WTC11 (cell line): Measurements from ENCODE around the gene UNC13D. TPM values are rescaled to one million over a fixed set of nuclear protein-coding genes. Genes with fewer than 3 reads are reported as not detected.

Experiments used
- ATAC-seq: fragments of 200-7000 bp; cut with Tn5 transposase; 2 replicates; pipeline ENCODE4 v1.10.0; 2021; ENCODE audit warnings: mild to moderate bottlenecking, moderate library complexity
- CTCF ChIA-PET: fragments of 300-600 bp; sonication (Branson Sonifier 250); formaldehyde crosslinking; loops from one replicate; lab custom pipeline; 2021; ENCODE audit warnings: antibody characterized with exemption; lab: Charles Lee
- POLR2A ChIA-PET: fragments of 350-600 bp; sonication (Branson Sonifier 250); formaldehyde crosslinking; loops from one replicate; lab custom pipeline; 2021; ENCODE audit warnings: antibody characterized with exemption; lab: Charles Lee
- DNase-seq: peaks from one replicate; pipeline ENCODE4 v3.0.0; 2021; ENCODE audit warnings: low spot score
- H3K27ac Mint-ChIP-seq: 2 replicates; pipeline ENCODE4 v1.8.0; 2021; ENCODE audit warnings: mixed read lengths
- H3K27me3 Mint-ChIP-seq: 2 replicates; pipeline ENCODE4 v1.8.0; 2021; ENCODE audit warnings: low read depth, mild to moderate bottlenecking, moderate library complexity, mixed read lengths
- H3K36me3 Mint-ChIP-seq: 2 replicates; pipeline ENCODE4 v1.8.0; 2021; ENCODE audit warnings: mixed read lengths
- H3K4me1 Mint-ChIP-seq: 2 replicates; pipeline ENCODE4 v1.8.0; 2022; ENCODE audit warnings: mixed read lengths
- H3K4me3 Mint-ChIP-seq: 2 replicates; pipeline ENCODE4 v1.8.0; 2021; ENCODE audit warnings: mild to moderate bottlenecking, moderate library complexity, mixed read lengths
- H3K9me3 Mint-ChIP-seq: 2 replicates; pipeline ENCODE4 v1.8.0; 2021; ENCODE audit warnings: mixed read lengths
- FOXJ3 ChIP-seq: sonication (generic); formaldehyde crosslinking; IDR thresholded peaks from 2 replicates; pipeline ENCODE4 v1.9.0; 2021; ENCODE audit warnings: missing genetic modification reagents, mild to moderate bottlenecking, borderline replicate concordance
- GABPB1 ChIP-seq: sonication (generic); formaldehyde crosslinking; IDR thresholded peaks from 2 replicates; pipeline ENCODE4 v1.8.1; 2023; ENCODE audit warnings: mild to moderate bottlenecking, missing genetic modification reagents
- GTF2I ChIP-seq: fragments of 250-450 bp; sonication (Bioruptor Pico); conservative IDR thresholded peaks from 2 replicates; pipeline ENCODE4 v1.4.0; 2021; ENCODE audit warnings: mild to moderate bottlenecking
- MXD4 ChIP-seq: fragments of 250-450 bp; sonication (Bioruptor Pico); IDR thresholded peaks from 2 replicates; pipeline ENCODE4 v1.8.0; 2021; ENCODE audit warnings: mild to moderate bottlenecking, moderate library complexity, borderline replicate concordance
- MYBL2 ChIP-seq: sonication (generic); formaldehyde crosslinking; IDR thresholded peaks from 2 replicates; pipeline ENCODE4 v1.8.1; 2023; ENCODE audit warnings: mild to moderate bottlenecking, moderate library complexity, missing genetic modification reagents
- NFATC4 ChIP-seq: fragments of 250-450 bp; sonication (Bioruptor Pico); IDR thresholded peaks from 2 replicates; pipeline ENCODE4 v1.9.0; 2021; ENCODE audit warnings: mild to moderate bottlenecking
- NFYB ChIP-seq: sonication (generic); formaldehyde crosslinking; conservative IDR thresholded peaks from 2 replicates; pipeline ENCODE4 v1.8.0; 2022; ENCODE audit warnings: low read depth, missing genetic modification reagents
- NR2C2 ChIP-seq: sonication (generic); formaldehyde crosslinking; IDR thresholded peaks from 2 replicates; pipeline ENCODE4 v1.8.0; 2022; ENCODE audit warnings: mild to moderate bottlenecking, missing genetic modification reagents
- PRDM15 ChIP-seq: sonication (generic); formaldehyde crosslinking; IDR thresholded peaks from 2 replicates; pipeline ENCODE4 v1.8.0; 2022; ENCODE audit warnings: missing genetic modification reagents
- RORB ChIP-seq: fragments of 250-450 bp; sonication (Bioruptor Pico); IDR thresholded peaks from 2 replicates; pipeline ENCODE4 v1.9.0; 2021; ENCODE audit warnings: mild to moderate bottlenecking
- ZBTB21 ChIP-seq: sonication (generic); formaldehyde crosslinking; IDR thresholded peaks from 2 replicates; pipeline ENCODE4 v1.8.1; 2023; ENCODE audit warnings: mild to moderate bottlenecking, missing genetic modification reagents, borderline replicate concordance
- ZMAT4 ChIP-seq: fragments of 250-450 bp; sonication (Bioruptor Pico); IDR thresholded peaks from 2 replicates; pipeline ENCODE4 v1.9.0; 2021; ENCODE audit warnings: mild to moderate bottlenecking
- ZNF232 ChIP-seq: sonication (generic); formaldehyde crosslinking; IDR thresholded peaks from 2 replicates; pipeline ENCODE4 v1.8.0; 2022; ENCODE audit warnings: mild to moderate bottlenecking, missing genetic modification reagents
- total RNA-seq: library from RNA; stranded (reverse); gene quantifications from 3 replicates; pipeline ENCODE4 v1.2.3, GENCODE V29; 2021
- TF ChIP-seq, protein P1 (sequence below): fragments of 250-450 bp; sonication (Bioruptor Pico); IDR thresholded peaks from 2 replicates; pipeline ENCODE4 v1.9.0; 2021; ENCODE audit warnings: mild to moderate bottlenecking, borderline replicate concordance
- TF ChIP-seq, protein P2 (sequence below): sonication (generic); formaldehyde crosslinking; IDR thresholded peaks from 2 replicates; pipeline ENCODE4 v1.8.1; 2022; ENCODE audit warnings: missing genetic modification reagents, borderline replicate concordance
- TF ChIP-seq, protein P3 (sequence below): fragments of 200-600 bp; IDR thresholded peaks from 2 replicates; pipeline ENCODE4 v1.8.0; 2022; ENCODE audit warnings: antibody characterized with exemption
- TF ChIP-seq, protein P4 (sequence below): fragments of 250-450 bp; sonication (Bioruptor Pico); IDR thresholded peaks from 2 replicates; pipeline ENCODE4 v1.9.0; 2021; ENCODE audit warnings: mild to moderate bottlenecking
- TF ChIP-seq, protein P5 (sequence below): fragments of 250-450 bp; sonication (Bioruptor Pico); IDR thresholded peaks from 2 replicates; pipeline ENCODE4 v1.9.0; 2021; ENCODE audit warnings: moderate library complexity, mild to moderate bottlenecking, inconsistent platforms, borderline replicate concordance
- TF ChIP-seq, protein P6 (sequence below): fragments of 250-450 bp; sonication (Bioruptor Pico); conservative IDR thresholded peaks from 2 replicates; pipeline ENCODE4 v1.9.0; 2021; ENCODE audit warnings: mild to moderate bottlenecking

Gene UNC13D
- total RNA-seq, 1 experiment from 2014 or later, result 13.1 TPM

- TF ChIP-seq GTF2I (CRISPR knock-in tag) (no peak), NFYB (CRISPR knock-in tag) (no peak), NFATC4 (CRISPR knock-in tag) (no peak), MYBL2 (CRISPR knock-in tag) (no peak)
- TF ChIP-seq, protein P1, sequence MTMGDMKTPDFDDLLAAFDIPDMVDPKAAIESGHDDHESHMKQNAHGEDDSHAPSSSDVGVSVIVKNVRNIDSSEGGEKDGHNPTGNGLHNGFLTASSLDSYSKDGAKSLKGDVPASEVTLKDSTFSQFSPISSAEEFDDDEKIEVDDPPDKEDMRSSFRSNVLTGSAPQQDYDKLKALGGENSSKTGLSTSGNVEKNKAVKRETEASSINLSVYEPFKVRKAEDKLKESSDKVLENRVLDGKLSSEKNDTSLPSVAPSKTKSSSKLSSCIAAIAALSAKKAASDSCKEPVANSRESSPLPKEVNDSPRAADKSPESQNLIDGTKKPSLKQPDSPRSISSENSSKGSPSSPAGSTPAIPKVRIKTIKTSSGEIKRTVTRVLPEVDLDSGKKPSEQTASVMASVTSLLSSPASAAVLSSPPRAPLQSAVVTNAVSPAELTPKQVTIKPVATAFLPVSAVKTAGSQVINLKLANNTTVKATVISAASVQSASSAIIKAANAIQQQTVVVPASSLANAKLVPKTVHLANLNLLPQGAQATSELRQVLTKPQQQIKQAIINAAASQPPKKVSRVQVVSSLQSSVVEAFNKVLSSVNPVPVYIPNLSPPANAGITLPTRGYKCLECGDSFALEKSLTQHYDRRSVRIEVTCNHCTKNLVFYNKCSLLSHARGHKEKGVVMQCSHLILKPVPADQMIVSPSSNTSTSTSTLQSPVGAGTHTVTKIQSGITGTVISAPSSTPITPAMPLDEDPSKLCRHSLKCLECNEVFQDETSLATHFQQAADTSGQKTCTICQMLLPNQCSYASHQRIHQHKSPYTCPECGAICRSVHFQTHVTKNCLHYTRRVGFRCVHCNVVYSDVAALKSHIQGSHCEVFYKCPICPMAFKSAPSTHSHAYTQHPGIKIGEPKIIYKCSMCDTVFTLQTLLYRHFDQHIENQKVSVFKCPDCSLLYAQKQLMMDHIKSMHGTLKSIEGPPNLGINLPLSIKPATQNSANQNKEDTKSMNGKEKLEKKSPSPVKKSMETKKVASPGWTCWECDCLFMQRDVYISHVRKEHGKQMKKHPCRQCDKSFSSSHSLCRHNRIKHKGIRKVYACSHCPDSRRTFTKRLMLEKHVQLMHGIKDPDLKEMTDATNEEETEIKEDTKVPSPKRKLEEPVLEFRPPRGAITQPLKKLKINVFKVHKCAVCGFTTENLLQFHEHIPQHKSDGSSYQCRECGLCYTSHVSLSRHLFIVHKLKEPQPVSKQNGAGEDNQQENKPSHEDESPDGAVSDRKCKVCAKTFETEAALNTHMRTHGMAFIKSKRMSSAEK, result no peak
These were observed 26.6 kb downstream of the UNC13D start (continued) for GRCh38 chr17:75817571-75817970.

DNA sequence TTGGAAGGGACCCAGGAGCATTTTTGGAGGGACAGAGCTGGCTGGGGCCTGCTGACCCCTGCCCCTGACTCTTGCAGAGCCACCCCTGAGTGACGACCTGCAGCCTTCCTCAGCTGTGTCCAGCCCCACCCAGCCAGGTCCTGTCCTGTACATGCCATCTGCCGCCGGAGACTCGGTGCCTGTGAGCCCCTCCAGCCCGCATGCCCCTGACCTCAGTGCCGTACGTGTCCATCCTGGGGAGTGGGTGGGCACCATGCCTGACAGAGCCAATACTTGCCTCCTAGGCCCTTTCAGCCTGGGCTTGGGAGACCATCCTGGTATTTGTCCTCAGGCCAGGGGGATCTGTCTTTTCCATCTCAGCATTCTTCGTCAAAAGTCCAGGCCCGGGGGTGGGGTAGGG is 27.5 kb downstream of the UNC13D start:
- Mint-ChIP-seq H3K27me3 (no peaks in the 10 kb centered on the region), H3K4me1 (no peaks in the 10 kb centered on the region), H3K9me3 (no peaks in the 10 kb centered on the region), H3K36me3 (peaks cover 55% of the 10 kb centered on the region), H3K27ac (no peak overlapping the region), H3K4me3 (no peak overlapping the region)
- DNase-seq (no peak), ATAC-seq (no peak)
- CTCF ChIA-PET, result interaction anchor here (1.8 to 2.5 kb wide), 2 partner anchors 11 to 14 kb away, joined by 7 to 12 read pairs; no protein-coding TSS in a partner anchor
- POLR2A ChIA-PET, result no interaction called here
- TF ChIP-seq GABPB1, result no peak
- TF ChIP-seq ZMAT4 (CRISPR knock-in tag), result no peak
- TF ChIP-seq PRDM15 (CRISPR knock-in tag), result no peak
- TF ChIP-seq ZNF232 (CRISPR knock-in tag), result no peak
- TF ChIP-seq, protein P2, sequence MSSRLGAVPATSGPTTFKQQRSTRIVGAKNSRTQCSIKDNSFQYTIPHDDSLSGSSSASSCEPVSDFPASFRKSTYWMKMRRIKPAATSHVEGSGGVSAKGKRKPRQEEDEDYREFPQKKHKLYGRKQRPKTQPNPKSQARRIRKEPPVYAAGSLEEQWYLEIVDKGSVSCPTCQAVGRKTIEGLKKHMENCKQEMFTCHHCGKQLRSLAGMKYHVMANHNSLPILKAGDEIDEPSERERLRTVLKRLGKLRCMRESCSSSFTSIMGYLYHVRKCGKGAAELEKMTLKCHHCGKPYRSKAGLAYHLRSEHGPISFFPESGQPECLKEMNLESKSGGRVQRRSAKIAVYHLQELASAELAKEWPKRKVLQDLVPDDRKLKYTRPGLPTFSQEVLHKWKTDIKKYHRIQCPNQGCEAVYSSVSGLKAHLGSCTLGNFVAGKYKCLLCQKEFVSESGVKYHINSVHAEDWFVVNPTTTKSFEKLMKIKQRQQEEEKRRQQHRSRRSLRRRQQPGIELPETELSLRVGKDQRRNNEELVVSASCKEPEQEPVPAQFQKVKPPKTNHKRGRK (CRISPR knock-in tag), result no peak
- TF ChIP-seq, protein P3, sequence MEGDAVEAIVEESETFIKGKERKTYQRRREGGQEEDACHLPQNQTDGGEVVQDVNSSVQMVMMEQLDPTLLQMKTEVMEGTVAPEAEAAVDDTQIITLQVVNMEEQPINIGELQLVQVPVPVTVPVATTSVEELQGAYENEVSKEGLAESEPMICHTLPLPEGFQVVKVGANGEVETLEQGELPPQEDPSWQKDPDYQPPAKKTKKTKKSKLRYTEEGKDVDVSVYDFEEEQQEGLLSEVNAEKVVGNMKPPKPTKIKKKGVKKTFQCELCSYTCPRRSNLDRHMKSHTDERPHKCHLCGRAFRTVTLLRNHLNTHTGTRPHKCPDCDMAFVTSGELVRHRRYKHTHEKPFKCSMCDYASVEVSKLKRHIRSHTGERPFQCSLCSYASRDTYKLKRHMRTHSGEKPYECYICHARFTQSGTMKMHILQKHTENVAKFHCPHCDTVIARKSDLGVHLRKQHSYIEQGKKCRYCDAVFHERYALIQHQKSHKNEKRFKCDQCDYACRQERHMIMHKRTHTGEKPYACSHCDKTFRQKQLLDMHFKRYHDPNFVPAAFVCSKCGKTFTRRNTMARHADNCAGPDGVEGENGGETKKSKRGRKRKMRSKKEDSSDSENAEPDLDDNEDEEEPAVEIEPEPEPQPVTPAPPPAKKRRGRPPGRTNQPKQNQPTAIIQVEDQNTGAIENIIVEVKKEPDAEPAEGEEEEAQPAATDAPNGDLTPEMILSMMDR, result no peak
- TF ChIP-seq RORB (CRISPR knock-in tag), result no peak
- TF ChIP-seq NR2C2, result no peak
- TF ChIP-seq MXD4 (CRISPR knock-in tag), result no peak
- TF ChIP-seq, protein P4, sequence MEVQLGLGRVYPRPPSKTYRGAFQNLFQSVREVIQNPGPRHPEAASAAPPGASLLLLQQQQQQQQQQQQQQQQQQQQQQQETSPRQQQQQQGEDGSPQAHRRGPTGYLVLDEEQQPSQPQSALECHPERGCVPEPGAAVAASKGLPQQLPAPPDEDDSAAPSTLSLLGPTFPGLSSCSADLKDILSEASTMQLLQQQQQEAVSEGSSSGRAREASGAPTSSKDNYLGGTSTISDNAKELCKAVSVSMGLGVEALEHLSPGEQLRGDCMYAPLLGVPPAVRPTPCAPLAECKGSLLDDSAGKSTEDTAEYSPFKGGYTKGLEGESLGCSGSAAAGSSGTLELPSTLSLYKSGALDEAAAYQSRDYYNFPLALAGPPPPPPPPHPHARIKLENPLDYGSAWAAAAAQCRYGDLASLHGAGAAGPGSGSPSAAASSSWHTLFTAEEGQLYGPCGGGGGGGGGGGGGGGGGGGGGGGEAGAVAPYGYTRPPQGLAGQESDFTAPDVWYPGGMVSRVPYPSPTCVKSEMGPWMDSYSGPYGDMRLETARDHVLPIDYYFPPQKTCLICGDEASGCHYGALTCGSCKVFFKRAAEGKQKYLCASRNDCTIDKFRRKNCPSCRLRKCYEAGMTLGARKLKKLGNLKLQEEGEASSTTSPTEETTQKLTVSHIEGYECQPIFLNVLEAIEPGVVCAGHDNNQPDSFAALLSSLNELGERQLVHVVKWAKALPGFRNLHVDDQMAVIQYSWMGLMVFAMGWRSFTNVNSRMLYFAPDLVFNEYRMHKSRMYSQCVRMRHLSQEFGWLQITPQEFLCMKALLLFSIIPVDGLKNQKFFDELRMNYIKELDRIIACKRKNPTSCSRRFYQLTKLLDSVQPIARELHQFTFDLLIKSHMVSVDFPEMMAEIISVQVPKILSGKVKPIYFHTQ (CRISPR knock-in tag), result no peak
- TF ChIP-seq, protein P5, sequence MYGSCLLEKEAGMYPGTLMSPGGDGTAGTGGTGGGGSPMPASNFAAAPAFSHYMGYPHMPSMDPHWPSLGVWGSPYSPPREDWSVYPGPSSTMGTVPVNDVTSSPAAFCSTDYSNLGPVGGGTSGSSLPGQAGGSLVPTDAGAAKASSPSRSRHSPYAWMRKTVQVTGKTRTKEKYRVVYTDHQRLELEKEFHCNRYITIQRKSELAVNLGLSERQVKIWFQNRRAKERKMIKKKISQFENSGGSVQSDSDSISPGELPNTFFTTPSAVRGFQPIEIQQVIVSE, result no peak
- TF ChIP-seq FOXJ3, result no peak
- no peak for TF ChIP-seq ZBTB21
- TF ChIP-seq, protein P6, sequence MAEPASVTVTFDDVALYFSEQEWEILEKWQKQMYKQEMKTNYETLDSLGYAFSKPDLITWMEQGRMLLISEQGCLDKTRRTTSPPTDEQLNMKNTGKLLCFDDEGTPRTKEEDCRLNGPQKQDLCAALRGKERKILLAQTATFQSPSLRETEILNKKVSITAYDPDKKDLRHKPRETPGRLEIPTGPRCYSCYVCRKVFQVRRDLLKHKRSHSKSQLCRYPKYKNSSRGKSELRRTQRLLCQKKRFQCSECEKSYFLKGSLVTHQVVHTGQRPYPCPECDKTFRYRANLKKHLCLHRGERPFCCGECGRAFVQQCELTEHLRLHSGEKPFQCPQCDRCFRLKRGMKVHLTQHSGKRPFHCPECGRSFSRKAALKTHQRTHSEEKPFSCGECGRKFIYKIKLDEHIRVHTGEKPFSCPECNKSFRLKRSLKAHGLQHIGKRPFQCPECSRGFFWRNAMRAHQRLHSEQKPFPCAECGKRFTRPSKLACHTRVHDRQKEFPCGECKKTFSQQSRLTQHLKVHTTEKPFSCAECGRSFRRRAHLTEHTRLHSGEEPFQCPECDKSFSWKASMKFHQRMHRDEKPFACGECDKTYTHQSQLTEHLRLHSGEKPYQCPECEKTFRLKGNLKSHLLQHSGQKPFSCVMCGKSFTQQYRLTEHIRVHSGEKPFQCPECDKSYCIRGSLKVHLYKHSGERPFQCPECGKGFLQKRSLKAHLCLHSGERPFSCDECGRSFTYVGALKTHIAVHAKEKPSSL (CRISPR knock-in tag), result no peak
